NCI-H2171 (cell line): ENCODE measurements around the gene PSG3.
"Not testable (repeated sequence)": the region's sequence is repeated elsewhere in the genome, so short reads cannot be mapped to it uniquely, and the experiment has no call there.

ENCODE experiments used
- DNase-seq: peaks from one replicate; lab custom pipeline; 2025; lab: John Stamatoyannopoulos, UW

PSG3 gene

GRCh38 chr19:42740381-42740780 is at the start of gene PSG3:
TSS of gene PSG3 (minus strand) at chr19:42740481. CDS start at chr19:42740384, 97 bp downstream.
- DNase-seq = not testable (repeated sequence)

GRCh38 chr19:42788766-42789165 is 48.5 kb upstream of the PSG3 start:
- not testable (repeated sequence) for DNase-seq

DNA sequence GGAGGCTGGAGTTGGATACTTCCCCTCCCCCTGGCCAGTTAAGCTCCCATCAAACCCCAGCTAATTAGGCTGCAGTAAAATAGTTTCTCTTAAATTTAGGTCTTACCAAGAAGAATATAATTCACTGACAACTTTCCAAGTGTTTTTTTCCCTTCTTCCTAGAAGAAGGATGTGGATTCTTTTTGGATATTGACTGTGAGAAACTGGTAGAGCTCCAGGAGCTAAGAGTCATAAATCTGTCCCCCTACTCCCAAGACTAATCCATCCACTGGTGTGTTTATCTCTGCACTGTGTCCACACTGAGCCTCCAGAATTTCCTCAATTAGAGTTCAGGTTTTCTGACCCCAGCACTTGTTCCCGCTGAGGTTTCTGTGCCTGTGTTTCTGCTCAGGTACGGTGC is 47.5 kb upstream of the PSG3 start:
- not testable (repeated sequence) for DNase-seq

DNA sequence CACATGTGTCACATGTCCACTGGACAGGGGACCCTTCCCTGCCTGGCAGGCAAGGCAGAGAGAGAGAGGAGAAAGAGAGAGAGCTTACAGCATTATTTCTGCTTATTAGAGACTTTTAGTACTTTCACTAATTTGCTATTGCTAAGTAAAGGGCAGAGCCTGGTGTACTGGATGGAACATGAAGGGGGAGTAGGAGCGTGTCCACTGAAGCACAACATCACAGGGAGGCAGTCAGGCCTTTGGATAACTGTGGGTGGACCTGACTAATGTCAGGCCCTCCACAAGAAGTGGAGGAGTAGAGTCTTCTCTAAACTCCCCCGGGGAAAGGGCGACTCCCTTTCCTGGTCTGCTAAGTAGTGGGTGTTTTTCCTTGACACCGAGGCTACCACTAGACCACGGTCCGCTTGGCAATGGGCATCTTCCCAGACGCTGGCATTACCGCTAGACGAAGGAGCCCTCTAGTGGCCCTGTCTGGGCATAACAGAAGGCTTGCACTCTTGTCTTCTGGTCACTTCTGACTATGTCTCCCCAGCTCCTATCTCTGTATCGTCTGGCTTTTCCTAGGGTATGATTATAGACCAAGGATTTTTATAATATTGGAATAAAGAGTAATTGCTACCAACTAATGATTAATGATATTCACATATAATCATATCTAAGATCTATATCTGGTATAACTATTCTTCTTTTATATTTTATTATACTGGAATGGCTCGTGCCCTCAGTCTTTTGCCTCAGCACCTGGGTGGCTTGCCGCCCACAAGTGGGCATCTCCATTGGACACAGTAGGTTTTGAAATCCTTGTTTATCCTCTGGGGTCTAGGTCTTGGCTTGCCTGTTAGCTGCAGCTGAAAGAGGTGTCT is 36.7 kb upstream of the PSG3 start:
- DNase-seq = not testable (repeated sequence)

- DNase-seq = not testable (repeated sequence)
These were observed 34.4 kb upstream of the PSG3 start for GRCh38 chr19:42774510-42775158.

DNA sequence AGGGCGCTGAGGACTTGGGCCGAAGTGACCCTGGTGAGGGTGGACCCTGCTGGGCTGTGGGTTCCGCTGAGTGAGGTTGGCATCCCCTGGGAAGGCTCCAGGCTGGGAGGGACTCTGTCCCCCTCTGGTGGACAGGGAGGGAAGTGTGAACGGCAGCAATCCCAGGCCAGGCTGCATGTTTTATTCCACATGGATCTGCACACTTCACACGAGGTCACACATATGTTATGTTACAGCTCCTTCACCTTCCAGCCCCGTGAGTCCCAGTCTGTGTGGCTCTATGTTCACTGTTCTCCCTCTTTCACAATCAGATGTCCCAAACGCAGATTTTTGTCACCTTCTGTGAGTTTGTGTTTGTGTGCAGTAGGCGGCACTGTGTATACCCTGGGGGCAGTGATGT is 27.0 kb upstream of the PSG3 start:
- not testable (repeated sequence) for DNase-seq

- DNase-seq = not testable (repeated sequence)
These were observed 26.6 kb upstream of the PSG3 start for GRCh38 chr19:42766871-42767270.

DNA sequence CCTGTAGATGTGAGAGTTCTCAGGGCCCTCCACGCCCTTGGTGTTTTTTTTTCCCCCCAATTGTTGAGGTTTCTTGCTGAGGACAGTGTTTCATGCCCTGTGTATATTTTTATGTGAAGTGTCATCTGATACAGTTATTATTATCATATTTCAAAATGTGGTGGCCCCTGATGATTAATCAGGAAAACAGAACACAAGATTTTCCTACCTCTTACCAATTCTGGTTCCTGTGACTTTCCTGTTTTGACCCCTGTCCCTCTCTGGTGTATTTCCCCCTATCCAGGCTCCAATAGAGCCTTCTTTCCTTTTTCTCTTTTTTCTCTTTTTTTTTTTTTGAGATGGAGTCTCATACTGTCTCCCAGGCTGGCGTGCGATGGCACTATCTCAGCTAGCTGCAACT is 24.6 kb upstream of the PSG3 start:
- no peak for DNase-seq

- DNase-seq = no peak
These were observed 22.5 kb upstream of the PSG3 start for GRCh38 chr19:42762789-42763188.

DNA sequence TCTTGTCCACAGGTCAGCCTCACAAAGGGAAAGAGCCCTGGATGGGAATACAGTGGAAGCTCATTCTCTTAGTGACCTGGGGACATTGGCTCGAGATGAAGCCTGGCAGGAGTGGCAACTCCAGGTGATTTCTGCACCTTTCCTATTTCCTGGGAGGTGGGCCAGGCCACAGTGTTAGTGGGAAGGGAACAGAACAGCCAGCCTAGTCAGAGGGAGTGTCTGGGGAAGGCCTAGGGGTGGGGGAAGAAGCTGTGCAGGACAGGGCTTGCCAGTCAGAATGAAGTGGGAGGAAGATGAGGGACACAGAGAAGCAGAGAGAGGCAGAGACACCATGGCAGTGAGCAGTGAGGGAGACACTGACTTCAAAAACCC is 21.6 kb upstream of the PSG3 start:
- DNase-seq = not testable (repeated sequence)

- not testable (repeated sequence) for DNase-seq
These were observed 21.0 kb upstream of the PSG3 start for GRCh38 chr19:42760954-42761923.

DNA sequence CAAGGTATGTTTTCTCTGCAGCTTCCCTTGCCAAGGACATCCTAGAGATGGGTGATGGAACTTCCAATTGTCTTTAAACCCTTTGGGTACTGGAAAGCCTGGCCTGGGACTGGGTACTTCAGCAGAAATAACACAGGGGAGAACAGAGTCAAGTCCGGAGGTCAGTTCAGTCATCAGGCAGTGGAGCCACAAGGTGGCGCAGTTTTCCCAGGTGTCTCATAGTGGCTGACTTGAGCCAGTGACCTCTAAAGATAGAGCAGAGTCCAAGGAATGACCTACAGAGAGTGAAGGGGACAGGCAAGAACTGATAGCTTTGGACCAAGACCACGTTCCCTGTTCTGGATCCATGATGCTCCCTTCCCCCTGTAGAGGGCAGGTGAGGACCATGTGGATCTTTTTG is 18.4 kb upstream of the PSG3 start:
- DNase-seq = not testable (repeated sequence)

DNA sequence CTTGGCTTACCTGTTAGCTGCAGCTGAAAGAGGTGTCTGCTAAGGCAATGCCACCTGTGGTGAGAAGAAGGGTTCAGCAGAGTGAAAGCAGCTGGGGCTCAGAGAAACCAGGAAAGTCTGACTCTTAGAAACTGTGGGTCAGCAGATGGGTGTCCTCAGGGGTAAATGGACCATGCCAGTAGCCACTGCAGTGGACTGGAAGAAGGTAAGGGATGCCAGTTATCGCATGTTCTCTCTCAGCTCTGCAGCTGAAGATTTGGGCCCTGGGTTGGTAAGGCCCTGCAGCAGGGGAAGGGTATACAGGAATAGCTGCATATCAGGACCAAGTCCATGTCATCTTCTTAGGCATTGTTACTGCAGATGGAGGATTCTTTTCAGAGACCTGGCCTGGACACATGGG is 12.0 kb upstream of the PSG3 start:
- DNase-seq = not testable (repeated sequence)

DNA sequence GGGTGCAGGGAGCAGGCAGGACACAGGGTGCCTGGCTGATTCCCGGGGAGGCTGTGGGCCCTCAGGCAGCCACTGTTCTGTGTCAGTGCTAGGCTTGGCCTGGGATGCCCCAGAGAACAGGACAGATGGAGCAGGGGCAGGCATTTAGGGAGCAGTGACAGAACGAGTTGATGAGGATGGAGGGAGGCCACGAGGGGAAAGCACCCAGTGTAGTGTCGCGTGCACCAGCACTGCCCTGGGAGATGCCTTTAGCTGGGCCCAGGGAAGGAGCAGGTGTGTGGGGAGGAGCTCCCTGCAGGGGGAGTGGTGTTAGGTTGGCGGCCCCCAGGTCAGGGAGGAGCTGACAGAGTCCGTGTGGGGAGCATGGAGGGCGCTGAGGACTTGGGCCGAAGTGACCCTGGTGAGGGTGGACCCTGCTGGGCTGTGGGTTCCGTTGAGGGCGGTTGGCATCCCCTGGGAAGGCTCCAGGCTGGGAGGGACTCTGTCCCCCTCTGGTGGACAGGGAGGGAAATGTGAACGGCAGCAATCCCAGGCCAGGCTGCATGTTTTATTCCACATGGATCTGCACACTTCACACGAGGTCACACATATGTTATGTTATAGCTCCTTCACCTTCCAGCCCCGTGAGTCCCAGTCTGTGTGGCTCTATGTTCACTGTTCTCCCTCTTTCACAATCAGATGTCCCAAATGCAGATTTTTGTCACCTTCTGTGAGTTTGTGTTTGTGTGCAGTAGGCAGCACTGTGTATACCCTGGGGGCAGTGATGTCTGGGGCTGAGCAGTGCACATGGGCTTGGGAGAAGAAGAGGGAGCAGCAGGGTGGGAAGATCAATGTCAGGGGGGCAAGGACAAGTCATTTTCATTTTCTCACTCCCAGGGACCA is 1.7 kb upstream of the PSG3 start:
- DNase-seq = not testable (repeated sequence)

DNA sequence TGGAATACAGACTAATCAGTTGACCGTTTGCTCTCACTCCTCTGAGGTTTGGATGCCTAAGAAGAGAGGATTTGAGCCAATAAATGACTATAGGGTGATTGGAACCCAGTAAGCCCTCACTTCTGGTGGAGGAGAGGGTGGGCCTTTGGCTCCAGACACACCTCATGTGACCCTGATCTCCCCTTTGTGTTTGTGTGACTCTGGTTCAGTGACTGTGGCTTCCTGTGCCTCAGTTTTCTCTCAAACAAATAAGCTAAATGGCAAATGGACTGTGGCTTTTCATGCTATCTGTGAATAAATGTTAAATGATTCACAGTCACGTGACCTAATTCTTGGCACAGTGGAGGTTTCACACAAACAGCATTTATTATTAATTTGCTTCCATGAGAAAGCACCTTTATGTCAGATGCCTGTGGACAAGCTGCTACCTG is 2.7 kb downstream of the PSG3 start:
- not testable (repeated sequence) for DNase-seq

GRCh38 chr19:42728341-42728740 is 11.9 kb downstream of the PSG3 start:
- DNase-seq = not testable (repeated sequence)

GRCh38 chr19:42714000-42714399 is 26.3 kb downstream of the PSG3 start:
- DNase-seq = not testable (repeated sequence)

DNA sequence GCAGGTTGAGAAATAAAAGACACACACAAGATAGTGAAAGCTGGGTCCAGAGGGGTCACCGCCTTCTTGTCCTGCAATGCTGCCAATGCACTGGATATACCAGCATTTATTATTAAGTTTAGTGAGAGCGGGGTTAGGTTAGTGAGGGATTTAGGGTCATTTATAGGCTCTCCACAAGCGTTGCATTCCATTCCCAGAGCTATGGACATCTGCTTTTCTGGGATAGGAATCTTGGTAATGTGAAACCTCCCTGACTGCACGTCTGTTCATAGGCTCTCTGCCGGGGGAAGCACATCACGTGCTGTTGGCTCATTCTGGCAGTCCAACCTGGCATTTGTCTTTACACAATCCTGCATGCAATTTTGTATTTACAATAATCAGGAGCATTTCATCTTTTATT is 27.5 kb downstream of the PSG3 start:
- not testable (repeated sequence) for DNase-seq

GRCh38 chr19:42710986-42711385 is 29.3 kb downstream of the PSG3 start:
- DNase-seq = not testable (repeated sequence)

GRCh38 chr19:42697884-42698283 is 42.4 kb downstream of the PSG3 start:
- no peak for DNase-seq
